ENCODE data around the gene UNC5C. TPM values are rescaled to one million over a fixed set of nuclear protein-coding genes. Genes with fewer than 3 reads are reported as not detected.

UNC5C gene
- total RNA-seq, 1 experiment from 2014 or later: 8.2 TPM

- no TSS peak for BruUV-seq (replicated peaks)
These were observed 109.7 kb downstream of the UNC5C start for GRCh38 chr4:95439071-95439470.

GRCh38 chr4:95432466-95432865 lies 116.3 kb downstream of the UNC5C start:
- BruUV-seq (replicated peaks): no TSS peak
- Histone ChIP-seq H3K27ac (ENCODE audit: low read length) (no peak overlapping the region), H3K4me1 (ENCODE audit: control insufficient read depth, insufficient read depth, low read length) (no peaks in the 10 kb centered on the region), H3K9me3 (ENCODE audit: control insufficient read depth, insufficient read depth, low read depth, low read length) (no peaks in the 10 kb centered on the region), H3K36me3 (ENCODE audit: control insufficient read depth, insufficient read depth, low read length) (no peaks in the 10 kb centered on the region), H3K4me3 (ENCODE audit: low read depth in 2 of 2, low read length in 2 of 2) (no peak overlapping the region), H3K27me3 (ENCODE audit: control insufficient read depth, insufficient read depth, low read length) (no peaks in the 10 kb centered on the region)
- intact Hi-C loops (cut with micrococcal nuclease; ENCODE audit: unreplicated experiment) (no loop called here), in situ Hi-C loops (cut with HindIII; ENCODE audit: low pct_unique_long_range_greater_than_20kb, low sequenced_read_pairs) (no loop called here)
- POLR2A ChIA-PET: no interaction called here
- TF ChIP-seq POLR2AphosphoS5 (IDR thresholded peaks at IDR 0.05; ENCODE audit: low read depth, low read length): no peak
- no peak for TF ChIP-seq TCF7L2 (IDR thresholded peaks at IDR 0.05; ENCODE audit: low read depth, low read length)
- no peak for TF ChIP-seq SIN3A (IDR thresholded peaks at IDR 0.05; ENCODE audit: borderline replicate concordance, insufficient read depth, low read depth, low read length)
- no peak for TF ChIP-seq CTCF (IDR thresholded peaks at IDR 0.05)
- no peak for TF ChIP-seq REST (IDR thresholded peaks at IDR 0.05; ENCODE audit: insufficient read depth in 1 of 2, low read depth in 2 of 2, low read length in 1 of 2)
- ATAC-seq (no peak), DNase-seq (ENCODE audit: low read depth, low spot score) (no peak)
- CTCF ChIA-PET: no interaction called here

More at GRCh38 chr4:95439071-95439470, 109.7 kb downstream of the UNC5C start:
- TF ChIP-seq CTCF (IDR thresholded peaks at IDR 0.05) (no peak), REST (IDR thresholded peaks at IDR 0.05; ENCODE audit: insufficient read depth in 1 of 2, low read depth in 2 of 2, low read length in 1 of 2) (no peak)
- no peaks in the 10 kb centered on the region for H3K27me3 ChIP-seq (ENCODE audit: control insufficient read depth, insufficient read depth, low read length)
- no peak overlapping the region for H3K4me3 ChIP-seq (ENCODE audit: low read depth in 2 of 2, low read length in 2 of 2)
- ATAC-seq: no peak
- in situ Hi-C loops (cut with HindIII; ENCODE audit: low pct_unique_long_range_greater_than_20kb, low sequenced_read_pairs): no loop called here
- no peak overlapping the region for H3K27ac ChIP-seq (ENCODE audit: low read length)
- H3K9me3 ChIP-seq (ENCODE audit: control insufficient read depth, insufficient read depth, low read depth, low read length): no peaks in the 10 kb centered on the region
- ChIA-PET CTCF (no interaction called here), POLR2A (no interaction called here)
- DNase-seq (ENCODE audit: low read depth, low spot score): no peak
- intact Hi-C loops (cut with micrococcal nuclease; ENCODE audit: unreplicated experiment): no loop called here
- H3K36me3 ChIP-seq (ENCODE audit: control insufficient read depth, insufficient read depth, low read length): no peaks in the 10 kb centered on the region
- no peaks in the 10 kb centered on the region for H3K4me1 ChIP-seq (ENCODE audit: control insufficient read depth, insufficient read depth, low read length)

Measured in Panc1 (cell line).